Thyroid gland (tissue), 4 donors: ENCODE results near the gene RYR3.

Experiments
- POLR2A ChIP-seq, 2 donors: fragments of 450-650 bp; IDR thresholded peaks; one replicate each; pipeline ENCODE4 v1.6.1; 2017; ENCODE audit warnings: antibody characterized with exemption in 2 of 2, mild to moderate bottlenecking in 2 of 2, moderate library complexity in 1 of 2
- TF ChIP-seq, protein P1 (sequence below), 6 experiments: fragments of 200-600 bp in 3 of 6; fragments of 450-650 bp in 3 of 6; sonication (generic) in 3 of 6; IDR thresholded peaks; one replicate each; pipeline ENCODE4 v1.5.1; 2016 to 2019; ENCODE audit warnings: antibody characterized with exemption in 6 of 6, mild to moderate bottlenecking in 2 of 6, inconsistent platforms in 1 of 6, moderate library complexity in 1 of 6

DNA sequence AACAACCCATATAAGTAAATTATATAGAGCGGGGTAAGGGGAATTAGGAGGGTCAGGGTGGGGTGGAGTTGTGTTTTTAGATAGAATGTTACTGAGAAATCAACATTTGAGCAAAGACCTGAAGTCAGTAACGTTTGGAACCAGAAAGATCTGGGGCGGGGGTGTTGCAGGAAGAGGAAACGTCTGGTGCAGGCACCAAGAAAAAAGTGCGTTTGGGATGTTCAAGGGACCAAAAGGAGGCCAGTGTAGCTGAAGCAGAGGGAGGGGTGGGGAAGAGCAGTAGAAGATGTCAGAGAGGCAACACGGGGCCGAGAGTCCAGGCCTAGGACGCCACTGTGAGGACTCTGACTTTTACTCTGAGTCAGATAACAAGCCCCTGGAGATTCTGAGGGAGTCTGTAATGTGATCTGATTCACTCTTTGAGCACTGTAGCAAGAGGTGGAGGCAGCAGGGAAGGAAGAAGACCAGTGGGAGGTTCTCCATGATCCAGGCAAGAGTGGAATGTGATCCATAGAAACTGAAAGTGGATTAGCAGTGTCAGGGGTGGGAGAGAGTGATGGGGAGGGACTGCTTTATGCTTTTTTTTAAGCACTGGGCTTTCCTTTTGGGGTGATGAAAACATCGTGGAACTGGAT, 478.3 kb downstream of the RYR3 start:
- TF ChIP-seq, protein P1, sequence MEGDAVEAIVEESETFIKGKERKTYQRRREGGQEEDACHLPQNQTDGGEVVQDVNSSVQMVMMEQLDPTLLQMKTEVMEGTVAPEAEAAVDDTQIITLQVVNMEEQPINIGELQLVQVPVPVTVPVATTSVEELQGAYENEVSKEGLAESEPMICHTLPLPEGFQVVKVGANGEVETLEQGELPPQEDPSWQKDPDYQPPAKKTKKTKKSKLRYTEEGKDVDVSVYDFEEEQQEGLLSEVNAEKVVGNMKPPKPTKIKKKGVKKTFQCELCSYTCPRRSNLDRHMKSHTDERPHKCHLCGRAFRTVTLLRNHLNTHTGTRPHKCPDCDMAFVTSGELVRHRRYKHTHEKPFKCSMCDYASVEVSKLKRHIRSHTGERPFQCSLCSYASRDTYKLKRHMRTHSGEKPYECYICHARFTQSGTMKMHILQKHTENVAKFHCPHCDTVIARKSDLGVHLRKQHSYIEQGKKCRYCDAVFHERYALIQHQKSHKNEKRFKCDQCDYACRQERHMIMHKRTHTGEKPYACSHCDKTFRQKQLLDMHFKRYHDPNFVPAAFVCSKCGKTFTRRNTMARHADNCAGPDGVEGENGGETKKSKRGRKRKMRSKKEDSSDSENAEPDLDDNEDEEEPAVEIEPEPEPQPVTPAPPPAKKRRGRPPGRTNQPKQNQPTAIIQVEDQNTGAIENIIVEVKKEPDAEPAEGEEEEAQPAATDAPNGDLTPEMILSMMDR (IDR thresholded peaks at IDR 0.05), result no peak
- no peak for TF ChIP-seq POLR2A (IDR thresholded peaks at IDR 0.05)
